ENCODE data around the gene TCAF1.

TCAF1 gene

GRCh38 chr7:143901668-143902331 lies at the start of gene TCAF1:
Gene TCAF1, minus strand, starts transcription at chr7:143902176. Its CDS starts 25,568 bp downstream, at chr7:143876608.
- peak; percentile 97 for DNase-seq (ENCODE audit: low spot score)

- DNase-seq (ENCODE audit: low spot score) = no peak
Measured at GRCh38 chr7:143948733-143949132, 46.8 kb upstream of the TCAF1 start.

GRCh38 chr7:143947111-143947510 lies 45.1 kb upstream of the TCAF1 start:
- DNase-seq (ENCODE audit: low spot score) = no peak

GRCh38 chr7:143945423-143945822 lies 43.4 kb upstream of the TCAF1 start:
- DNase-seq (ENCODE audit: low spot score) = no peak

- no peak for DNase-seq (ENCODE audit: low spot score)
Measured at GRCh38 chr7:143938379-143939243, 36.6 kb upstream of the TCAF1 start.

- no peak for DNase-seq (ENCODE audit: low spot score)
Measured at GRCh38 chr7:143936087-143937009, 34.4 kb upstream of the TCAF1 start.

- DNase-seq (ENCODE audit: low spot score) = no peak
Measured at GRCh38 chr7:143934526-143935325, 32.8 kb upstream of the TCAF1 start, which contains the start of gene OR2F2. Gene OR2F2, plus strand, starts transcription at chr7:143935233. Its CDS starts 0 bp downstream, at chr7:143935233.

- DNase-seq (ENCODE audit: low spot score) = no peak
Measured at GRCh38 chr7:143931739-143932138, 29.8 kb upstream of the TCAF1 start.

- no peak for DNase-seq (ENCODE audit: low spot score)
Measured at GRCh38 chr7:143929224-143929920, 27.4 kb upstream of the TCAF1 start.

- no peak for DNase-seq (ENCODE audit: low spot score)
Measured at GRCh38 chr7:143924851-143925250, 22.9 kb upstream of the TCAF1 start.

GRCh38 chr7:143914938-143915652 lies 13.1 kb upstream of the TCAF1 start:
- no peak for DNase-seq (ENCODE audit: low spot score)

GRCh38 chr7:143913945-143914615 lies 12.1 kb upstream of the TCAF1 start:
- DNase-seq (ENCODE audit: low spot score) = no peak

GRCh38 chr7:143910473-143911248 lies 8.7 kb upstream of the TCAF1 start:
- DNase-seq (ENCODE audit: low spot score) = no peak

GRCh38 chr7:143909863-143910262 lies 7.9 kb upstream of the TCAF1 start:
- DNase-seq (ENCODE audit: low spot score) = no peak

- no peak for DNase-seq (ENCODE audit: low spot score)
Measured at GRCh38 chr7:143908120-143908519, 6.1 kb upstream of the TCAF1 start.

GRCh38 chr7:143906895-143907294 lies 4.9 kb upstream of the TCAF1 start:
- no peak for DNase-seq (ENCODE audit: low spot score)

GRCh38 chr7:143906151-143906550 lies 4.2 kb upstream of the TCAF1 start:
- no peak for DNase-seq (ENCODE audit: low spot score)

GRCh38 chr7:143905509-143905908 lies 3.5 kb upstream of the TCAF1 start:
- DNase-seq (ENCODE audit: low spot score) = no peak
